Small intestine (tissue), 7 donors: Measurements from ENCODE around the gene OXLD1. TPM values are rescaled to one million over a fixed set of nuclear protein-coding genes. Genes with fewer than 3 reads are reported as not detected.

ENCODE experiments used
- DNase-seq, 2 donors: peaks; one replicate each; pipeline versions ENCODE4 v3.0.0 to v3.0.0-alpha.2; 2013
- FAIRE-seq: peaks from 2 replicates; lab custom pipeline; 2012; peaks lifted over from hg19 to GRCh38; lab: Jason Lieb, UNC
- H3K27ac ChIP-seq, 3 donors: one replicate each; pipeline ENCODE4 v1.5.1; 2013; ENCODE audit warnings: low read length in 2 of 3, mild to moderate bottlenecking in 2 of 3, control low read depth in 1 of 3, inconsistent platforms in 1 of 3, low read depth in 1 of 3, moderate library complexity in 1 of 3
- H3K27me3 ChIP-seq, 3 donors: one replicate each; pipeline ENCODE4 v1.6.1; 2013; ENCODE audit warnings: low read length in 3 of 3, inconsistent platforms in 1 of 3; ENCODE audit not compliant: control insufficient read depth in 3 of 3, insufficient read depth in 3 of 3
- H3K36me3 ChIP-seq, 3 donors: one replicate each; pipeline ENCODE4 v1.6.1; 2013; ENCODE audit warnings: low read length in 3 of 3, inconsistent platforms in 1 of 3, low read depth in 1 of 3, mild to moderate bottlenecking in 1 of 3, moderate library complexity in 1 of 3; ENCODE audit not compliant: control insufficient read depth in 3 of 3, insufficient read depth in 2 of 3
- H3K4me1 ChIP-seq, 3 donors: one replicate each; pipeline ENCODE4 v1.6.1; 2013; ENCODE audit warnings: low read length in 2 of 3, inconsistent platforms in 1 of 3, low read depth in 1 of 3, mild to moderate bottlenecking in 1 of 3, moderate library complexity in 1 of 3; ENCODE audit not compliant: control insufficient read depth in 3 of 3, insufficient read depth in 2 of 3
- H3K4me3 ChIP-seq, 3 donors: one replicate each; pipeline ENCODE4 v1.5.1; 2013; ENCODE audit warnings: low read length in 3 of 3, control low read depth in 1 of 3, inconsistent platforms in 1 of 3, low read depth in 1 of 3, mild to moderate bottlenecking in 1 of 3, moderate library complexity in 1 of 3
- H3K9me3 ChIP-seq, 2 donors: one replicate each; pipeline ENCODE4 v1.6.1; 2013; ENCODE audit warnings: low read depth in 1 of 2, low read length in 1 of 2; ENCODE audit not compliant: control insufficient read depth in 2 of 2, insufficient read depth in 1 of 2
- WGBS, 3 donors: extraction: QIAGEN DNeasy Blood & Tissue Kit; methylation state at CpG; one replicate each; pipeline ENCODE4 v1.1.7; 2013; 5-methylcytosine and 5-hydroxymethylcytosine counted together
- polyA plus RNA-seq, 4 donors: library from polyadenylated mRNA; stranded (reverse) in 3 of 4; unstranded in 1 of 4; fragments of 200-250 nt in 3 of 4; fragments of 120-200 nt in 1 of 4; gene quantifications; one replicate each; pipeline versions ENCODE4 v1.2.1 to v1.2.3, GENCODE V29; 2013
- donor health status: healthy with polysubstance abuse.
- donor health status: control.
- donor health status: control.
- donor health status: Bipolar disorder and iron deficiency.
- donor health status: healthy.

The OXLD1 gene
- polyA plus RNA-seq, 4 donors = 22.1 to 76.0 (median 65.2) TPM

GRCh38 chr17:81615401-81615930 is 50.9 kb downstream of the OXLD1 start:
- FAIRE-seq = no peak

More at GRCh38 chr17:81615401-81615930, 50.9 kb downstream of the OXLD1 start:
- no peaks in the 10 kb centered on the region for H3K4me1 ChIP-seq
- H3K27ac ChIP-seq = no peak overlapping the region
- 91 to 97% (median 92%) methylated on average over 4 of the region's 4 CpGs for WGBS, 3 donors
- DNase-seq = no peak
- H3K9me3 ChIP-seq = peaks cover 0 to 8% of the 10 kb centered on the region in 2 donors
- H3K27me3 ChIP-seq = no peaks in the 10 kb centered on the region
- peaks cover 8 to 73% (median 13%) of the 10 kb centered on the region in 3 donors for H3K36me3 ChIP-seq
- H3K4me3 ChIP-seq = no peak overlapping the region

Other genes with a start within 250 kb of the OXLD1 start
- gene ACTG1, start 153.8 kb downstream of the OXLD1 start, polyA plus RNA-seq = 1,000 to 10,000 TPM; 1,318 to 3,459 (median 1,787) TPM
- 1 to 10 TPM in 2 of 4 donors, not detected in 2; 1.2 to 1.3 TPM for gene FSCN2, start 138.2 kb downstream of the OXLD1 start, polyA plus RNA-seq
- gene FAAP100, start 114.3 kb downstream of the OXLD1 start, polyA plus RNA-seq = 10 to 100 TPM; 23.7 to 30.2 (median 26.9) TPM
- 10 to 100 TPM; 33.0 to 45.0 (median 34.1) TPM for gene NPLOC4, start 29.5 kb downstream of the OXLD1 start, polyA plus RNA-seq
- 1 to 10 TPM in 1 of 4 donors, under 1 TPM in 1, not detected in 2; 0.40 to 1.1 TPM for gene TSPAN10, start 29.4 kb downstream of the OXLD1 start, polyA plus RNA-seq
- gene PDE6G, start 10.1 kb downstream of the OXLD1 start, polyA plus RNA-seq = 1 to 10 TPM in 3 of 4 donors, not detected in 1; 1.4 to 7.8 (median 2.8) TPM
- gene CCDC137, start 132 bp upstream of the OXLD1 start, polyA plus RNA-seq = 10 to 100 TPM; 18.1 to 89.2 (median 21.7) TPM
- gene ARL16, start 17.2 kb upstream of the OXLD1 start, polyA plus RNA-seq = 10 to 100 TPM; 34.1 to 76.9 (median 51.4) TPM
- 100 to 1,000 TPM in 2 of 4 donors, 10 to 100 TPM in 2; 78.8 to 284 (median 134) TPM for gene HGS, start 17.4 kb upstream of the OXLD1 start, polyA plus RNA-seq
- gene MRPL12, start 36.8 kb upstream of the OXLD1 start, polyA plus RNA-seq = 100 to 1,000 TPM in 3 of 4 donors, 10 to 100 TPM in 1; 46.3 to 258 (median 170) TPM
- 10 to 100 TPM; 40.3 to 79.1 (median 57.3) TPM for gene SLC25A10, start 45.7 kb upstream of the OXLD1 start, polyA plus RNA-seq
- gene GCGR, start 137.5 kb upstream of the OXLD1 start, polyA plus RNA-seq = 1 to 10 TPM in 3 of 4 donors, under 1 TPM in 1; 0.27 to 2.2 (median 1.7) TPM
- 10 to 100 TPM; 19.5 to 87.6 (median 48.5) TPM for gene MCRIP1, start 166.7 kb upstream of the OXLD1 start, polyA plus RNA-seq
- gene PPP1R27, start 168.4 kb upstream of the OXLD1 start, polyA plus RNA-seq = 1 to 10 TPM in 1 of 4 donors, under 1 TPM in 2, not detected in 1; 0.12 to 2.5 (median 0.49) TPM
- gene P4HB, start 193.9 kb upstream of the OXLD1 start, polyA plus RNA-seq = 1,000 to 10,000 TPM in 3 of 4 donors, 100 to 1,000 TPM in 1; 792 to 1,191 (median 1,005) TPM
- 100 to 1,000 TPM; 190 to 411 (median 341) TPM for gene ARHGDIA, start 204.7 kb upstream of the OXLD1 start, polyA plus RNA-seq
- 10 to 100 TPM; 22.8 to 86.7 (median 38.6) TPM for gene ALYREF, start 225.0 kb upstream of the OXLD1 start, polyA plus RNA-seq
- gene ANAPC11, start 225.1 kb upstream of the OXLD1 start, polyA plus RNA-seq = 100 to 1,000 TPM in 3 of 4 donors, 10 to 100 TPM in 1; 75.8 to 240 (median 187) TPM
- 1 to 10 TPM in 1 of 4 donors, under 1 TPM in 3; 0.21 to 1.8 (median 0.59) TPM for gene NPB, start 235.6 kb upstream of the OXLD1 start, polyA plus RNA-seq
- gene PCYT2, start 244.8 kb upstream of the OXLD1 start, polyA plus RNA-seq = 100 to 1,000 TPM in 3 of 4 donors, 10 to 100 TPM in 1; 32.6 to 303 (median 174) TPM